HepG2 (cell line): ENCODE data around the gene IZUMO4. TPM values are rescaled to one million over a fixed set of nuclear protein-coding genes. Genes with fewer than 3 reads are reported as not detected.

ENCODE experiments used
- CBX1 ChIP-seq: IDR thresholded peaks from one replicate; pipeline ENCODE4 v1.6.1; 2016; ENCODE audit warnings: antibody characterized with exemption, low read depth
- GZF1 ChIP-seq: sonication (generic); formaldehyde crosslinking; IDR thresholded peaks from 2 replicates; pipeline ENCODE4 v1.5.1; 2020; ENCODE audit warnings: mild to moderate bottlenecking, missing genetic modification reagents
- JUN ChIP-seq: sonication (generic); formaldehyde crosslinking; IDR thresholded peaks from 2 replicates; pipeline ENCODE4 v1.4.0; 2020; ENCODE audit warnings: mild to moderate bottlenecking, missing genetic modification reagents
- NCOR1 ChIP-seq: fragments of 200-600 bp; sonication (generic); IDR thresholded peaks from 2 replicates; pipeline ENCODE4 v1.7.0; 2017; ENCODE audit warnings: antibody characterized with exemption, low read length, borderline replicate concordance
- PAF1 ChIP-seq: IDR thresholded peaks from 2 replicates; pipeline ENCODE4 v1.6.1; 2016; ENCODE audit warnings: missing genetic modification reagents, missing compliant biosample characterization
- PAX8 ChIP-seq: sonication (generic); formaldehyde crosslinking; IDR thresholded peaks from 2 replicates; pipeline ENCODE4 v1.8.0; 2022; ENCODE audit warnings: mild to moderate bottlenecking, missing genetic modification reagents, borderline replicate concordance
- PITX1 ChIP-seq: sonication (generic); formaldehyde crosslinking; IDR thresholded peaks from 2 replicates; pipeline ENCODE4 v1.5.1; 2020; ENCODE audit warnings: mild to moderate bottlenecking, missing genetic modification reagents
- SMARCE1 ChIP-seq: fragments of 450-650 bp; IDR thresholded peaks from 2 replicates; pipeline ENCODE4 v1.6.1; 2017; ENCODE audit warnings: borderline replicate concordance
- TSC22D2 ChIP-seq: sonication (generic); formaldehyde crosslinking; IDR thresholded peaks from 2 replicates; pipeline ENCODE4 v1.5.1; 2020; ENCODE audit warnings: missing genetic modification reagents, mild to moderate bottlenecking, borderline replicate concordance
- ZNF101 ChIP-seq: sonication (generic); formaldehyde crosslinking; IDR thresholded peaks from 2 replicates; pipeline ENCODE4 v1.4.0; 2020; ENCODE audit warnings: mild to moderate bottlenecking, low read depth, missing genetic modification reagents, borderline replicate concordance
- ZNF207 ChIP-seq: fragments of 450-650 bp; IDR thresholded peaks from 2 replicates; pipeline ENCODE4 v1.6.1; 2016; ENCODE audit warnings: antibody characterized with exemption, borderline replicate concordance
- ZNF30 ChIP-seq: sonication (generic); formaldehyde crosslinking; IDR thresholded peaks from 2 replicates; pipeline ENCODE4 v1.5.0; 2020; ENCODE audit warnings: mild to moderate bottlenecking, missing genetic modification reagents
- ZNF335 ChIP-seq: sonication (generic); formaldehyde crosslinking; IDR thresholded peaks from 2 replicates; pipeline ENCODE4 v1.4.0; 2020; ENCODE audit warnings: missing genetic modification reagents
- ZNF350 ChIP-seq: sonication (generic); formaldehyde crosslinking; IDR thresholded peaks from 2 replicates; pipeline ENCODE4 v1.4.0; 2020; ENCODE audit warnings: mild to moderate bottlenecking, low read depth, missing genetic modification reagents, borderline replicate concordance
- ZNF564 ChIP-seq: sonication (generic); formaldehyde crosslinking; IDR thresholded peaks from 2 replicates; pipeline ENCODE4 v1.8.1; 2023; ENCODE audit warnings: mild to moderate bottlenecking, missing genetic modification reagents
- ZNF639 ChIP-seq: conservative IDR thresholded peaks from 2 replicates; pipeline ENCODE4 v1.6.1; 2018; ENCODE audit warnings: missing genetic modification reagents
- polyA plus RNA-seq, 8 experiments: library from polyadenylated mRNA; depleted of rRNA in 3 of 8; stranded (reverse) in 7 of 8; unstranded in 1 of 8; fragments of >200 nt; fragmentation: Illumina TruSeq in 4 of 8; extraction: Trizol in 4 of 8; gene quantifications; 2 replicates each; pipeline versions ENCODE4 v1.2.1 to v1.2.3, GENCODE V29; 2011 to 2016; ENCODE audit warnings: low read depth in 4 of 8, missing spikeins in 1 of 8, mixed read lengths in 1 of 8; ENCODE audit not compliant: insufficient read depth in 1 of 8
- total RNA-seq, 5 experiments: library from RNA; depleted of rRNA; stranded (reverse); fragments of >200 nt; fragmentation: Illumina TruSeq; extraction: Trizol; gene quantifications; 2 replicates each; pipeline ENCODE4 v1.2.3, GENCODE V29; 2016; ENCODE audit warnings: low read depth in 1 of 5
- TF ChIP-seq, protein P1 (sequence below): fragments of 450-650 bp; IDR thresholded peaks from 2 replicates; pipeline ENCODE4 v1.6.1; 2016
- TF ChIP-seq, protein P2 (sequence below): sonication (generic); formaldehyde crosslinking; IDR thresholded peaks from 2 replicates; pipeline ENCODE4 v1.8.0; 2022; ENCODE audit warnings: low read depth, missing genetic modification reagents
- TF ChIP-seq, protein P3 (sequence below): sonication (generic); formaldehyde crosslinking; IDR thresholded peaks from 2 replicates; pipeline ENCODE4 v1.5.0; 2020; ENCODE audit warnings: missing genetic modification reagents, mild to moderate bottlenecking, borderline replicate concordance

Gene IZUMO4
- total and polyA plus RNA-seq, 2 of the 13 experiments (the other 11 are each of a cell fraction or from before 2014, with no cell fraction given), result 0.77 to 3.9 TPM

- TF ChIP-seq, protein P1, sequence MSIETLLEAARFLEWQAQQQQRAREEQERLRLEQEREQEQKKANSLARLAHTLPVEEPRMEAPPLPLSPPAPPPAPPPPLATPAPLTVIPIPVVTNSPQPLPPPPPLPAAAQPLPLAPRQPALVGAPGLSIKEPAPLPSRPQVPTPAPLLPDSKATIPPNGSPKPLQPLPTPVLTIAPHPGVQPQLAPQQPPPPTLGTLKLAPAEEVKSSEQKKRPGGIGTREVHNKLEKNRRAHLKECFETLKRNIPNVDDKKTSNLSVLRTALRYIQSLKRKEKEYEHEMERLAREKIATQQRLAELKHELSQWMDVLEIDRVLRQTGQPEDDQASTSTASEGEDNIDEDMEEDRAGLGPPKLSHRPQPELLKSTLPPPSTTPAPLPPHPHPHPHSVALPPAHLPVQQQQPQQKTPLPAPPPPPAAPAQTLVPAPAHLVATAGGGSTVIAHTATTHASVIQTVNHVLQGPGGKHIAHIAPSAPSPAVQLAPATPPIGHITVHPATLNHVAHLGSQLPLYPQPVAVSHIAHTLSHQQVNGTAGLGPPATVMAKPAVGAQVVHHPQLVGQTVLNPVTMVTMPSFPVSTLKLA, result no peak
- TF ChIP-seq, protein P2, sequence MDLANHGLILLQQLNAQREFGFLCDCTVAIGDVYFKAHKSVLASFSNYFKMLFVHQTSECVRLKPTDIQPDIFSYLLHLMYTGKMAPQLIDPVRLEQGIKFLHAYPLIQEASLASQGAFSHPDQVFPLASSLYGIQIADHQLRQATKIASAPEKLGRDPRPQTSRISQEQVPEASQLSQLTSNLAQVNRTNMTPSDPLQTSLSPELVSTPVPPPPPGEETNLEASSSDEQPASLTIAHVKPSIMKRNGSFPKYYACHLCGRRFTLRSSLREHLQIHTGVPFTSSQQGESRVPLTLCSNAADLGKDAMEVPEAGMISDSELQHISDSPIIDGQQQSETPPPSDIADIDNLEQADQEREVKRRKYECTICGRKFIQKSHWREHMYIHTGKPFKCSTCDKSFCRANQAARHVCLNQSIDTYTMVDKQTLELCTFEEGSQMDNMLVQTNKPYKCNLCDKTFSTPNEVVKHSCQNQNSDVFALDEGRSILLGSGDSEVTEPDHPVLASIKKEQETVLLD (CRISPR knock-in tag), result peak; percentile 33; the same call in 1 of the 2 replicates
- TF ChIP-seq TSC22D2 (CRISPR knock-in tag), result no peak; the same call in 1 of the 2 replicates
- no peak for TF ChIP-seq NCOR1
- no peak for TF ChIP-seq PAF1 (CRISPR knock-in tag)
- TF ChIP-seq CBX1, result peak; percentile 43
- TF ChIP-seq SMARCE1, result no peak
- no peak for TF ChIP-seq ZNF30 (CRISPR knock-in tag)
- TF ChIP-seq PAX8 (CRISPR knock-in tag), result 0 out of 2 replicates have a peak, but pooled peaks have one; percentile 67
- TF ChIP-seq PITX1 (CRISPR knock-in tag), result peak; percentile 80
- no peak for TF ChIP-seq ZNF639 (CRISPR knock-in tag)
- TF ChIP-seq ZNF207, result no peak
- no peak for TF ChIP-seq GZF1
- peak; percentile 53; the same call in 1 of the 2 replicates for TF ChIP-seq ZNF350 (CRISPR knock-in tag)
- TF ChIP-seq ZNF564 (CRISPR knock-in tag), result no peak
- TF ChIP-seq ZNF335 (CRISPR knock-in tag), result no peak
- no peak for TF ChIP-seq ZNF101
- no peak for TF ChIP-seq JUN
- TF ChIP-seq, protein P3, sequence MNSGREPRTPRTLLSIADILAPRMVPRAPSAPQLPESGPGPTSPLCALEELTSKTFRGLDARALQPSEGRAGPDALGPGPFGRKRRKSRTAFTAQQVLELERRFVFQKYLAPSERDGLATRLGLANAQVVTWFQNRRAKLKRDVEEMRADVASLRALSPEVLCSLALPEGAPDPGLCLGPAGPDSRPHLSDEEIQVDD (CRISPR knock-in tag), result peak; percentile 64; the same call in 1 of the 2 replicates
Observed at GRCh38 chr19:2050991-2051772, 45.5 kb upstream of the IZUMO4 start, which contains the start of gene MKNK2 (continued).
